ENCODE data around the gene CTAG1B.

GRCh38 chrX:154597221-154597620 lies 21.9 kb downstream of the CTAG1B start:
- no peak for TF ChIP-seq CTCF (conservative IDR thresholded peaks at IDR 0.05; ENCODE audit: low read depth, low read length)
- TF ChIP-seq EZH2 (IDR thresholded peaks at IDR 0.05; ENCODE audit: borderline replicate concordance, low read depth, low read length, poor library complexity, severe bottlenecking), result no peak

Data from A673 (cell line).